NCI-H82 treated with DMSO at 0.1 percent for 48 hours (cell line): ENCODE data around the gene GPR83.
"Not testable (repeated sequence)": the region's sequence is repeated elsewhere in the genome, so short reads cannot be mapped to it uniquely, and the experiment has no call there.

Source experiments
- DNase-seq: peaks from one replicate; lab custom pipeline; 2025; ENCODE audit not compliant: unreplicated experiment; lab: John Stamatoyannopoulos, UW

GPR83 gene

GRCh38 chr11:94400839-94401772 lies at the start of gene GPR83:
TSS of gene GPR83 (minus strand) at chr11:94401419. CDS start at chr11:94401247, 172 bp downstream.
- DNase-seq = no peak

- no peak for DNase-seq
Observed at GRCh38 chr11:94450048-94450447, 48.8 kb upstream of the GPR83 start.

GRCh38 chr11:94449437-94449836 lies 48.2 kb upstream of the GPR83 start:
- no peak for DNase-seq

- DNase-seq = no peak
Observed at GRCh38 chr11:94449029-94449428, 47.8 kb upstream of the GPR83 start.

- DNase-seq = no peak
Observed at GRCh38 chr11:94447149-94447548, 45.9 kb upstream of the GPR83 start.

- DNase-seq = no peak
Observed at GRCh38 chr11:94445641-94446040, 44.4 kb upstream of the GPR83 start.

GRCh38 chr11:94433049-94433448 lies 31.8 kb upstream of the GPR83 start:
- DNase-seq = no peak

GRCh38 chr11:94424662-94425061 lies 23.4 kb upstream of the GPR83 start:
- no peak for DNase-seq

- no peak for DNase-seq
Observed at GRCh38 chr11:94424011-94424410, 22.8 kb upstream of the GPR83 start.

- no peak for DNase-seq
Observed at GRCh38 chr11:94423507-94423906, 22.3 kb upstream of the GPR83 start.

- DNase-seq = no peak
Observed at GRCh38 chr11:94418123-94418765, 17.0 kb upstream of the GPR83 start.

- no peak for DNase-seq
Observed at GRCh38 chr11:94417386-94417987, 16.3 kb upstream of the GPR83 start.

- no peak for DNase-seq
Observed at GRCh38 chr11:94405062-94405833, 4.0 kb upstream of the GPR83 start.

GRCh38 chr11:94402355-94402754 lies 1.1 kb upstream of the GPR83 start:
- DNase-seq = no peak

GRCh38 chr11:94401773-94402265 lies 600 bp upstream of the GPR83 start:
- DNase-seq = no peak

GRCh38 chr11:94400457-94400838 lies 771 bp downstream of the GPR83 start:
- DNase-seq = no peak

- DNase-seq = no peak
Observed at GRCh38 chr11:94400050-94400449, 1.2 kb downstream of the GPR83 start.

GRCh38 chr11:94398101-94398500 lies 3.1 kb downstream of the GPR83 start:
- DNase-seq = no peak

- DNase-seq = no peak
Observed at GRCh38 chr11:94396282-94396681, 4.9 kb downstream of the GPR83 start.

- DNase-seq = not testable (repeated sequence)
Observed at GRCh38 chr11:94391937-94392336, 9.3 kb downstream of the GPR83 start.

GRCh38 chr11:94379613-94380012 lies 21.6 kb downstream of the GPR83 start:
- DNase-seq = no peak
